Activated CD8-positive, alpha-beta memory T cell treated with anti-CD3 and anti-CD28 coated beads, Interleukin-2, amount 50 U/mL, for 1 hour (primary cell): ENCODE results near the gene HERPUD1.

Experiments
- DNase-seq: peaks from one replicate; pipeline ENCODE4 v3.0.0-alpha.2; 2020; ENCODE audit errors: extremely low read depth

The HERPUD1 gene

GRCh38 chr16:56910654-56911539 is 21.0 kb upstream of the HERPUD1 start:
- DNase-seq, result no peak

- no peak for DNase-seq
Measured at GRCh38 chr16:56911771-56912571, 20.0 kb upstream of the HERPUD1 start.

DNA sequence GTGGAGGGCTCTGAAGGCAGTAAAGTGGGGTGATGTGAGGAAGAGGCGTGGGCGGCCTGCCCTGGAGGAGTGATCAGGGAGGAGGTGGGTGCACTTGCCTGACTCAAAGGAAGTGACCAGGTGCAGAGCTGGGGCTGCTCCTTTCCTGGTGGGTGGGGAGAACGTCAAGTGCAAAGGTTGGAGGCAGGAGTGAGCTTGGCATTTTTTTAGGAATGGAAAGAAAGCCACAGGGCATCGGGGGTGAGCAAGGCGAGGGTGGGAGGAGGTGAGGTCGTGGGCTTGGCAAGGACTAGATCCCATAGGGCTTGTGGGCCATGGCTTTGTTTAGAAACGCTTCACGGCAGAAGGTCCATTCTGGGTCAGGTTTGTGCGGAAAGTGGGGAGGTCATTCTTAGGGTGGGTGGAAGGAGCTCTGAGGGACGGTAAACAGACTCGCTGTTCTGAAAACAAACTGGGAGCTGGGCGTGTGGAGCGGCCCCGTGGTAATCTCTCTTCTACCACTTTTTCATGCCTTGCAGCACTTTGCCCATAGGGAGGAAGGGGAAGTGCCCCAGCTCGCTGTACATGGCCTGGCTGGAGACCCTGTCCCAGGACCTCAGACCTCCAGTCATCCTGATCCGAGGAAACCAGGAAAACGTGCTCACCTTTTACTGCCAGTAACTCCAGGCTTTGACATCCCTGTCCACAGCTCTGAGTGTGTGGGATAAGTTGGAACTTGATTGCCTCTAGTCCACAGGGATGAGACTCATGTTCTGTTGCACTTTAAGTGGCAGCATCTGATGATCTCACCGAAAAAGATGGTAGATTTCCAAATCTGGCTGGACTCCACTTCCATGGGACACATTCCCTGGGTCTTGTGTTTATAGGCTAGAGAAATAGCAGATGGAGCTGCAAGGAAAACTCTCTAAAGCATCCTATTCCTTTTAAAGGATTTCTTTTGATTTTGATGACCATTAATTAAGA is 18.9 kb upstream of the HERPUD1 start:
- DNase-seq, result no peak

DNA sequence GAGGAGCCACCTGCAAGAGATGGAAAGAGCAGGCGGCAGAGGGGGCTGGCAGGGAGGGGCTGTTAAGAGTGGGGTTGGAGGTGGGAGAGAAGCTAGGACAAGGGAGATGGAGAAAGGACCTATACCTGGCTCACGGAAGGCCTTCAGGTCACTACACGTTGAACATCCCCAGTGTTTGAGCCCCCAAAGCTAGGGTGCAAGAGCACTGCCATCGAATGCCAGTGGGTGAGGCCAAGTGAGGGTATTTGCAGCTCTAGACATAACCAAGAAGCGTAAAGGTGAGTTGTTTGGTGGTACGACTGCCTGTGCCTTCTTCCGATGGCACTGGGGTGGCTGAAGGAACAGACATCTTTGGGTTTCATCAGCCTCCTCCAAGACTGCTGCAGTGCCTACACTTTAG is 17.0 kb upstream of the HERPUD1 start:
- no peak for DNase-seq

- DNase-seq, result no peak
Measured at GRCh38 chr16:56915336-56916119, 16.4 kb upstream of the HERPUD1 start.

- no peak for DNase-seq
Measured at GRCh38 chr16:56916571-56917403, 15.2 kb upstream of the HERPUD1 start.

DNA sequence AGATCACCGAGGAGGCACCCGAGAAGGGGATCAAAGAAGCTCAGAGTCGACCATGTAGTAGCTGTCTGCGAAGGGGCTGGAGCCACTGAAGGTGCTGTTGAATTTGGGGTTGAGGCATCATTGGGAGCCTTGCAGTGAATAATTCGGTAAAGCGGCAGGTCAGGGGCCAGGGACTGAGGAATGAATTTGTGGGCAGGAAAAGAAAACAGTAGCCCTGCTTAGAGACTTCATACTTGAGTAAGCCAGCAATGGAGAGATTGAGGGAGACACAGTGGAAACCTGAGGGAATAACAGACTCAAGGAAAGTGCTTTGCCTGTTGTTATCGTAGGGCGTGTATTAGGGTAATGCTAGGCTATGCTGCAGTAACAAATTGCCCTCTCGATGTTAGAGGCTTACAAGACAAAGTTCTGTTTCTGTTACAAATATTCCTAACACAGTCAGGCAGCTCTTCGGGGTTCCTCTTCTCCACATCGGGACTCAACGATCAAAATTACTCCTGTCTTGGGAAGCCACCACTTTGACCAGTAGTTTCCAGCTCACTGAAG is 13.4 kb upstream of the HERPUD1 start:
- no peak for DNase-seq

- DNase-seq, result no peak
Measured at GRCh38 chr16:56919099-56919800, 12.7 kb upstream of the HERPUD1 start.

DNA sequence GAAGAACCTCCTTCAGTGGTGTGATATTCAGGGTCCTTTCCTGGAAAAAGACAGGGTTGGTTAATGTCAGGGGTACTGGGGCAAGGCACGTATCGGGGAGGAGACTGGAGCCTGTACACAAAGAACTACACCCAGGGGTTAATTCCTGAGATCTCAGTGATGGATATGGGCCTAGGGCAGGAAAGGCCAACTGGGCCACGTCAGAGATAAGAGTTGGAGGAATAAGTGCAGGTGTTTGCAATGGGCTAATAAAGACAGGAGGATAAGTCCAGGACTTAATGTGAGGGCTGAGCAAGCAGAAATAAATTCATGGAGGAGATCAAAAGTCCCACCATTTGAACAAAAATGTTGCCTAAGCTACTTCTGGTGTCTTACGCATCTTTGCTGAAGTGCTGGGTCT is 10.4 kb upstream of the HERPUD1 start:
- no peak for DNase-seq

GRCh38 chr16:56923481-56924091 is 8.4 kb upstream of the HERPUD1 start:
- no peak for DNase-seq

- no peak for DNase-seq
Measured at GRCh38 chr16:56927471-56927870, 4.5 kb upstream of the HERPUD1 start.

- DNase-seq, result no peak
Measured at GRCh38 chr16:56929639-56930038, 2.3 kb upstream of the HERPUD1 start.

DNA sequence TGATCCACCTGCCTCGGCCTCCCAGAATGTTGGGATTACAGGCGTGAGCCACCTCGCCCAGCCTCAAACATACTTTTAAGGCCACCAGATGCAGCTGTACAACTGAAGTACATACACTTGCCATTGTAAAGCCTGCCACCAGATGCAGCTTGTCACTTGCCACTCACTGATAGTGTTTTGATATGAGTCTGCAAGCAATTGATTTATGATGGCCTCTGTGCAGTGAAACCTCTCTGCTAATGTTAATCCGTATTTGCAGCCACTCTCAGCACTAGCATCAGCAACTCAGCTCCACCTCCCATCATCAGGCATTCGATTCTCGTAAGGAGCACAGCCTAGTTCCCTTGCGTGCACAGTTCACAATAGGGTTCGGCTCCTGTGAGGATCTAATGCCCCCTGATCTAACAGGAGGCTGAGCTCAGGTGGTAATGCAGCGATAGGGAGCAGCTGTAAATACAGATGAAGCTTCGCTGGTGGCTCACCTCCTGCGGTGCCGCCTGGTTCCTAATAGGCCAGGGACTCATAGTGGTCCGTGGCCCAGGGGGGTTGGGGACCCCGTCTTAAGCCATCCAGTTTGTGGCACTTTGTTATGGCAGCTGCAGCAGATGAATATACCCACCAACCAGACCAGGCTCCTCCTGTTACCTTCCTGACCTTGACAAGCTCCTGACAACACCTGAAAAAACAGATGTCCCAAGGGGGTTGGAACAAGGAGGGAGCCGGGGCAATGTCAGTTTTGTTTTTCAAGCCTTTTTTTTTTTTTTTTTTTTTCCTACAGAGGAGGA is 1.3 kb upstream of the HERPUD1 start:
- DNase-seq, result no peak

DNA sequence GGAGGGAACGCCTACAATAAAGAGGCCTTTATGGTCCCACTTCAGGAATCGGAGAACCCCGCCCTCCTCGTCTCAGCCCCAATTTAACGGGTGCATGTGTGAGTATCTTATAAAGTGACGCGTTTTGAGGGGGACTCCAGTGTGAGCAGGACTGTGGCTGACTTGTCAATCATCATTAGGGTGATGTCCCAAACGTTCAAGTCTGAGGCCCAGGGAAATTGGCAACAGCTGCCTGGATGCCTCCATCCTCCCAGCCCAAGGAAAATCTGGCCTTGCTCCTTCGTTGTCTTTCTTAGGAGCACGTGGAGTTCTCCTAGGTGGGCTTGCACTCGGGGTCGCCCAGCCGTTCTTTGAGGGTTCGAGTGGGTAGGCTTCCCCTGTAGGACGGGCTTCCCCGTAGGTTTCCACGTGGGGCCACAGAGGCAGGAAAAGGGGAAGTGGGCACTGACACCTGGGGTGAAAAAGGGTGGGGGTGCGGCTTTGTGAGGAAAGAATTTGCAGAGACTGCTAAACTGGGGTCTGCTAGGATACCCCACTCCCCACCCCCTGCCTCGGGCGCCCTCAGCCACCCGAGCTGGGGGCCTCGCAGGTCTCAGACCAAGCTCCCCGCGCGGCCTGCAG is 561 bp upstream of the HERPUD1 start:
- no peak for DNase-seq

GRCh38 chr16:56932721-56933619 is 1.0 kb downstream of the HERPUD1 start:
- no peak for DNase-seq

DNA sequence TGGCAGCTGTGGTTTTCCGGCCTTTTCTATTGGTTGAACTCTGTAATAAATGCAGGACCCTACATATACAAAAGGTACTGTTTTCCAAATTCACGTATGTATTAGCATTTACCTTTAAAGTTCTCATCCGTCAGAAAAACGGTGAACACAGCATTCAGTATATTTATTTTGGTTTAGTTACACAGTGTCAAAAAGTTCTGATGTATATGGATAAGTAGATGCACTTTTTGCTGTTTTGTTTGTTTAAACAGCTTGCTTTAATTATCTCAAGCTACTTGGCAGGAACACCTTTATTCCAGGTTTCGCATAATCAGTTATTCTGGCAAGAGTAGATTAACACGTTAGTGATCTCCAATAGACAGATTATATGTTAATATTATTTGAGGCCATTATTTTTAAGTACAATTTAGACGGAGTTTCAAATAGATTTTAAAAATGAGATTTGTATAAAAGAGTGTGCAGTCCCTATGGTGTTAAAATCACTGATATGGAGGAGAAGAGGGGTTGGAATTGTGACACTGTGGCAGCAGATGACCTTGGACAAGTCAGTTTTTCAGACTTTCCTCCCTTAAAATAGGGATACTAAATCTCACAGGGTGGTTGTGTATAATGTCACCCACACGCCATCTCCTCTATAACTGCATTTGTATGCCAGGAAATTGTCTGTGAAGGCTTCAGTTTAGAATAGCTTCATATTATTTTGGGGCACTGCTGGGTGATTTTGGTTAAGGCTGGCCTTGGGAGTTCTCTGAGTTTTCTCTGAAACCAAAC is 2.1 kb downstream of the HERPUD1 start:
- no peak for DNase-seq
